B cell (primary cell): ENCODE results near the gene BCAR3. TPM values are rescaled to one million over a fixed set of nuclear protein-coding genes. Genes with fewer than 3 reads are reported as not detected.

Experiments
- ATAC-seq: fragments of 200-7000 bp; cut with Tn5 transposase; one replicate; pipeline ENCODE4 v1.10.0; 2021; ENCODE audit warnings: low read depth, mild to moderate bottlenecking, moderate number of reproducible peaks, moderate library complexity
- CTCF ChIA-PET: fragments of 350-600 bp; sonication (Branson Sonifier 250); formaldehyde crosslinking; loops from one replicate; lab custom pipeline; 2021; ENCODE audit warnings: antibody characterized with exemption, inconsistent platforms; lab: Charles Lee
- POLR2A ChIA-PET: fragments of 350-600 bp; sonication (Branson Sonifier 250); formaldehyde crosslinking; loops from one replicate; lab custom pipeline; 2021; ENCODE audit warnings: antibody characterized with exemption; lab: Charles Lee
- DNase-seq: peaks from one replicate; pipeline ENCODE4 v3.0.0; 2013
- H2AFZ ChIP-seq: 2 replicates; pipeline ENCODE4 v1.6.1; 2012; ENCODE audit warnings: mild to moderate bottlenecking, low read depth, low read length; ENCODE audit not compliant: insufficient read depth, poor library complexity, severe bottlenecking
- H3K27ac ChIP-seq, 2 donors: 1 replicate in 1 of 2; 2 replicates in 1 of 2; pipeline ENCODE4 v1.5.1; 2012 to 2013; ENCODE audit warnings: low read length in 2 of 2, mild to moderate bottlenecking in 2 of 2, moderate library complexity in 1 of 2
- H3K27me3 ChIP-seq, 4 experiments: fragments of 200-600 bp in 1 of 4; sonication (generic) in 1 of 4; replicated peaks in 1 of 4; 1 replicate in 2 of 4; 2 replicates in 2 of 4; pipeline versions ENCODE4 v1.6.1 to v1.7.0; 2013 to 2016; ENCODE audit warnings: low read length in 3 of 4, mild to moderate bottlenecking in 2 of 4, mixed read lengths in 1 of 4, moderate library complexity in 1 of 4; ENCODE audit not compliant: insufficient read depth in 4 of 4, control insufficient read depth in 3 of 4; ENCODE audit errors: control extremely low read depth in 1 of 4
- H3K36me3 ChIP-seq, 2 experiments: replicated peaks in 1 of 2; 1 replicate in 1 of 2; 2 replicates in 1 of 2; pipeline versions ENCODE4 v1.6.1 to v1.7.1; 2013; ENCODE audit warnings: low read length in 1 of 2; ENCODE audit not compliant: insufficient read depth in 2 of 2, control insufficient read depth in 1 of 2; ENCODE audit errors: control extremely low read depth in 1 of 2, extremely low read depth in 1 of 2
- H3K4me1 ChIP-seq, 2 donors: fragments of 200-600 bp in 1 of 2; sonication (generic) in 1 of 2; 1 replicate in 1 of 2; 2 replicates in 1 of 2; pipeline versions ENCODE4 v1.5.1 to v1.6.1; 2013 to 2017; ENCODE audit warnings: low read length in 2 of 2; ENCODE audit not compliant: control insufficient read depth in 2 of 2, insufficient read depth in 2 of 2
- H3K4me2 ChIP-seq: replicated peaks from 2 replicates; pipeline ENCODE3; 2012; ENCODE audit warnings: mild to moderate bottlenecking, low read depth, low read length; ENCODE audit not compliant: poor library complexity, severe bottlenecking
- H3K4me3 ChIP-seq, 5 experiments: fragments of 200-600 bp in 1 of 5; sonication (generic) in 1 of 5; 1 replicate in 3 of 5; 2 replicates in 2 of 5; pipeline versions ENCODE4 v1.5.1 to v1.7.0; 2011 to 2016; ENCODE audit warnings: low read length in 4 of 5, mild to moderate bottlenecking in 4 of 5, low read depth in 2 of 5, control low read depth in 1 of 5, moderate library complexity in 1 of 5; ENCODE audit not compliant: insufficient read depth in 1 of 5; ENCODE audit errors: control extremely low read depth in 1 of 5, extremely low read depth in 1 of 5
- H3K79me2 ChIP-seq: fragments of 200-600 bp; sonication (generic); one replicate; pipeline ENCODE4 v1.6.0; 2016; ENCODE audit warnings: low read length; ENCODE audit not compliant: control insufficient read depth, insufficient read depth
- H3K9ac ChIP-seq: fragments of 200-600 bp; sonication (generic); 2 replicates; pipeline ENCODE4 v1.6.1; 2017; ENCODE audit warnings: mild to moderate bottlenecking, low read length, moderate library complexity
- H3K9me3 ChIP-seq, 3 donors: one replicate each; pipeline versions ENCODE4 v1.6.1 to v1.7.1; 2013; ENCODE audit warnings: low read length in 2 of 3; ENCODE audit not compliant: control insufficient read depth in 2 of 3, insufficient read depth in 1 of 3; ENCODE audit errors: control extremely low read depth in 1 of 3
- H4K20me1 ChIP-seq: 2 replicates; pipeline ENCODE4 v1.6.0; 2012; ENCODE audit warnings: mild to moderate bottlenecking, low read length; ENCODE audit not compliant: insufficient read depth, control insufficient read depth, poor library complexity, severe bottlenecking
- H3K27ac Mint-ChIP-seq: one replicate; pipeline ENCODE4 v1.8.0; 2021; ENCODE audit warnings: mixed read lengths
- H3K27me3 Mint-ChIP-seq: one replicate; pipeline ENCODE4 v1.8.0; 2021; ENCODE audit warnings: mixed read lengths
- H3K4me1 Mint-ChIP-seq: one replicate; pipeline ENCODE4 v1.8.0; 2021; ENCODE audit warnings: mixed read lengths
- H3K4me3 Mint-ChIP-seq: one replicate; pipeline ENCODE4 v1.8.0; 2021; ENCODE audit warnings: mixed read lengths
- H3K9me3 Mint-ChIP-seq: one replicate; pipeline ENCODE4 v1.8.0; 2022; ENCODE audit warnings: mixed read lengths; ENCODE audit not compliant: insufficient read depth
- CTCF ChIP-seq: fragments of 200-600 bp; IDR thresholded peaks from one replicate; pipeline ENCODE4 v1.8.0; 2022; ENCODE audit warnings: antibody characterized with exemption, mild to moderate bottlenecking
- EZH2 ChIP-seq: IDR thresholded peaks from 2 replicates; pipeline ENCODE4 v1.6.1; 2012; ENCODE audit warnings: borderline replicate concordance, low read depth, mild to moderate bottlenecking, moderate library complexity, low read length; ENCODE audit not compliant: insufficient read depth, poor library complexity, severe bottlenecking
- WGBS: methylation state at CpG from one replicate; pipeline ENCODE4 v1.1.5; 2013; ENCODE audit warnings: missing lambda C conversion rate; ENCODE audit not compliant: insufficient coverage; 5-methylcytosine and 5-hydroxymethylcytosine counted together
- intact Hi-C: fragments of 100-400 bp; cut with micrococcal nuclease; formaldehyde crosslinking; loops from one replicate; pipeline ENCODE4 v1.10.0; 2022
- polyA plus RNA-seq: library from polyadenylated mRNA; depleted of rRNA; stranded (reverse); fragments of >200 nt; gene quantifications from 2 replicates; pipeline ENCODE4 v1.2.3, GENCODE V29; 2012
- total RNA-seq, 2 donors: library from RNA; stranded (reverse); fragments of 120-200 nt in 1 of 2; gene quantifications; 1 replicate in 1 of 2; 2 replicates in 1 of 2; pipeline versions ENCODE4 v1.2.3 to v1.2.4, GENCODE V29; 2013 to 2022

BCAR3 gene
- total and polyA plus RNA-seq, 2 donors (not counting 1 experiment from before 2014, with no cell fraction given): 6.7 to 13.0 TPM

- no CpG with 5 or more reads among the region's 1 CpG for WGBS
- CTCF ChIA-PET: no interaction called here
- ATAC-seq (no peak), DNase-seq (no peak)
- no peaks in the 10 kb centered on the region for H3K36me3 ChIP-seq
- no peak overlapping the region for H3K4me3 ChIP-seq
- Mint-ChIP-seq H3K4me3 (no peak overlapping the region), H3K27me3 (no peaks in the 10 kb centered on the region), H3K27ac (no peak overlapping the region), H3K4me1 (no peaks in the 10 kb centered on the region), H3K9me3 (no peaks in the 10 kb centered on the region)
- H3K4me2 ChIP-seq: no peak overlapping the region
- H3K9ac ChIP-seq: no peak overlapping the region
- POLR2A ChIA-PET: interaction anchor here (0.6 kb wide), 1 partner anchor 234 kb away, joined by 4 read pairs; no protein-coding TSS in a partner anchor
- H3K4me1 ChIP-seq: no peaks in the 10 kb centered on the region
- intact Hi-C loops: no loop called here
- no peak overlapping the region for H3K27ac ChIP-seq
- no peak overlapping the region for H2AFZ ChIP-seq
- no peaks in the 10 kb centered on the region for H4K20me1 ChIP-seq
- H3K9me3 ChIP-seq: no peaks in the 10 kb centered on the region
- TF ChIP-seq EZH2: no peak
- TF ChIP-seq CTCF: no peak
- H3K27me3 ChIP-seq: no peaks in the 10 kb centered on the region
- no peaks in the 10 kb centered on the region for H3K79me2 ChIP-seq
Measured at GRCh38 chr1:93542398-93542797, 139.2 kb downstream of the BCAR3 start.

- H3K9ac ChIP-seq: no peak overlapping the region
- no CpG with 5 or more reads among the region's 4 CpGs for WGBS
- no peaks in the 10 kb centered on the region for H3K9me3 Mint-ChIP-seq
- no peak for DNase-seq
- H3K9me3 ChIP-seq: no peaks in the 10 kb centered on the region
- intact Hi-C loops: no loop called here
- no peak overlapping the region for H2AFZ ChIP-seq
- ChIA-PET POLR2A (no interaction called here), CTCF (no interaction called here)
- no peak overlapping the region for H3K27ac Mint-ChIP-seq
- H3K27me3 ChIP-seq: no peaks in the 10 kb centered on the region
- no peak overlapping the region for H3K4me3 Mint-ChIP-seq
- H3K4me2 ChIP-seq: no peak overlapping the region
- no peaks in the 10 kb centered on the region for H3K79me2 ChIP-seq
- no peak for ATAC-seq
- H3K4me1 ChIP-seq: no peaks in the 10 kb centered on the region
- H3K27ac ChIP-seq: no peak overlapping the region
- no peaks in the 10 kb centered on the region for H3K27me3 Mint-ChIP-seq
- H3K36me3 ChIP-seq: no peaks in the 10 kb centered on the region
- TF ChIP-seq CTCF: no peak
- no peak for TF ChIP-seq EZH2
- no peaks in the 10 kb centered on the region for H4K20me1 ChIP-seq
- no peak overlapping the region for H3K4me3 ChIP-seq
- H3K4me1 Mint-ChIP-seq: no peaks in the 10 kb centered on the region
Measured at GRCh38 chr1:93541045-93541444, 140.6 kb downstream of the BCAR3 start.
